H9 (cell line): Measurements from ENCODE around the gene C16orf78. TPM values are rescaled to one million over a fixed set of nuclear protein-coding genes. Genes with fewer than 3 reads are reported as not detected.

Experiments used
- DNase-seq: peaks from one replicate; pipeline ENCODE4 v3.0.0-alpha.2; 2017
- H2AFZ ChIP-seq: one replicate; pipeline ENCODE4 v1.6.1; 2013; ENCODE audit warnings: mild to moderate bottlenecking, low read length, control low read depth, moderate library complexity
- H2AK5ac ChIP-seq: 2 replicates; pipeline ENCODE4 v1.6.1; 2013; ENCODE audit warnings: low read length, control low read depth, mixed read lengths; ENCODE audit not compliant: insufficient read length
- H2BK120ac ChIP-seq: one replicate; pipeline ENCODE4 v1.6.1; 2013; ENCODE audit warnings: low read depth, mild to moderate bottlenecking, low read length, control low read depth, inconsistent platforms; ENCODE audit not compliant: poor library complexity, severe bottlenecking
- H2BK12ac ChIP-seq: 2 replicates; pipeline ENCODE4 v1.6.1; 2013; ENCODE audit warnings: low read length, control low read depth, mixed read lengths, low read depth; ENCODE audit not compliant: insufficient read length
- H2BK15ac ChIP-seq: 2 replicates; pipeline ENCODE4 v1.6.1; 2013; ENCODE audit warnings: low read depth, low read length, control low read depth
- H2BK20ac ChIP-seq: one replicate; pipeline ENCODE4 v1.6.1; 2013; ENCODE audit warnings: low read depth, mild to moderate bottlenecking, low read length, control low read depth, inconsistent platforms; ENCODE audit not compliant: poor library complexity, severe bottlenecking
- H2BK5ac ChIP-seq: 2 replicates; pipeline ENCODE4 v1.6.1; 2013; ENCODE audit warnings: low read length, control low read depth, mixed read lengths; ENCODE audit not compliant: insufficient read length
- H3K14ac ChIP-seq: 2 replicates; pipeline ENCODE4 v1.6.1; 2013; ENCODE audit warnings: low read length, control low read depth; ENCODE audit not compliant: insufficient read depth
- H3K18ac ChIP-seq: 2 replicates; pipeline ENCODE4 v1.6.1; 2013; ENCODE audit warnings: low read depth, mild to moderate bottlenecking, mixed read lengths, low read length, control low read depth; ENCODE audit not compliant: insufficient read length
- H3K23ac ChIP-seq: 2 replicates; pipeline ENCODE4 v1.6.1; 2013; ENCODE audit warnings: low read length, control low read depth, mixed read lengths, low read depth; ENCODE audit not compliant: insufficient read length
- H3K23me2 ChIP-seq: 2 replicates; pipeline ENCODE4 v1.6.1; 2013; ENCODE audit warnings: low read depth, mild to moderate bottlenecking, mixed read lengths, low read length, control low read depth; ENCODE audit not compliant: insufficient read length, poor library complexity, severe bottlenecking
- H3K27ac ChIP-seq: 2 replicates; pipeline ENCODE4 v1.5.1; 2013; ENCODE audit warnings: low read length, control low read depth, mixed read lengths, low read depth; ENCODE audit not compliant: insufficient read length
- H3K27me3 ChIP-seq: 2 replicates; pipeline ENCODE4 v1.6.1; 2013; ENCODE audit warnings: low read length, control low read depth, inconsistent platforms; ENCODE audit not compliant: insufficient read depth
- H3K4ac ChIP-seq: 2 replicates; pipeline ENCODE4 v1.6.1; 2013; ENCODE audit warnings: low read depth, mild to moderate bottlenecking, control low read depth, inconsistent platforms, low read length, moderate library complexity
- H3K4me1 ChIP-seq: 2 replicates; pipeline ENCODE4 v1.6.1; 2013; ENCODE audit warnings: low read length, control low read depth, inconsistent platforms; ENCODE audit not compliant: insufficient read depth
- H3K4me2 ChIP-seq: 2 replicates; pipeline ENCODE4 v1.6.1; 2013; ENCODE audit warnings: low read length, control low read depth, mixed read lengths; ENCODE audit not compliant: insufficient read length, insufficient read depth
- H3K56ac ChIP-seq: 2 replicates; pipeline ENCODE4 v1.6.1; 2013; ENCODE audit warnings: low read depth, mild to moderate bottlenecking, mixed read lengths, low read length, control low read depth; ENCODE audit not compliant: insufficient read length
- H3K79me1 ChIP-seq: 2 replicates; pipeline ENCODE4 v1.6.1; 2013; ENCODE audit warnings: low read depth, mild to moderate bottlenecking, moderate library complexity, low read length, control low read depth, inconsistent platforms; ENCODE audit not compliant: insufficient read depth, poor library complexity, severe bottlenecking
- H3K79me2 ChIP-seq: 2 replicates; pipeline ENCODE4 v1.6.1; 2013; ENCODE audit warnings: low read length, control low read depth, inconsistent platforms; ENCODE audit not compliant: insufficient read depth
- H3K9ac ChIP-seq: 2 replicates; pipeline ENCODE4 v1.6.1; 2013; ENCODE audit warnings: low read length, control low read depth, mixed read lengths; ENCODE audit not compliant: insufficient read length; ENCODE audit errors: extremely low read depth
- H3K9me3 ChIP-seq: one replicate; pipeline ENCODE4 v1.6.1; 2013; ENCODE audit warnings: low read depth, low read length, inconsistent platforms; ENCODE audit not compliant: control insufficient read depth
- H3T11ph ChIP-seq: one replicate; pipeline ENCODE4 v1.6.1; 2013; ENCODE audit warnings: mild to moderate bottlenecking, low read length, control low read depth, inconsistent platforms
- H4K20me1 ChIP-seq: one replicate; pipeline ENCODE4 v1.6.1; 2013; ENCODE audit not compliant: control insufficient read depth, insufficient read length, insufficient read depth
- H4K5ac ChIP-seq: 2 replicates; pipeline ENCODE4 v1.6.1; 2013; ENCODE audit warnings: low read depth, mild to moderate bottlenecking, mixed read lengths, low read length, control low read depth; ENCODE audit not compliant: insufficient read length
- H4K8ac ChIP-seq: replicated peaks from 2 replicates; pipeline ENCODE4 v1.6.1; 2013; ENCODE audit warnings: low read length, control low read depth, mixed read lengths, low read depth; ENCODE audit not compliant: insufficient read length
- H4K91ac ChIP-seq: 2 replicates; pipeline ENCODE4 v1.6.1; 2013; ENCODE audit warnings: low read depth, mild to moderate bottlenecking, moderate library complexity, mixed read lengths, low read length, control low read depth; ENCODE audit not compliant: insufficient read length
- H3K27ac Mint-ChIP-seq, 3 experiments: 2 replicates in 2 of 3; 3 replicates in 1 of 3; pipeline ENCODE4 v1.8.0; 2020 to 2021; ENCODE audit warnings: mixed read lengths in 3 of 3, mild to moderate bottlenecking in 1 of 3, moderate library complexity in 1 of 3
- H3K27me3 Mint-ChIP-seq: 2 replicates; pipeline ENCODE4 v1.8.0; 2021; ENCODE audit warnings: low read depth, mild to moderate bottlenecking, moderate library complexity, mixed read lengths
- H3K36me3 Mint-ChIP-seq, 3 experiments: 2 replicates in 2 of 3; 3 replicates in 1 of 3; pipeline ENCODE4 v1.8.0; 2020 to 2021; ENCODE audit warnings: low read depth in 3 of 3, mixed read lengths in 3 of 3; ENCODE audit not compliant: insufficient read depth in 1 of 3
- H3K4me1 Mint-ChIP-seq, 2 experiments: 2 replicates each; pipeline ENCODE4 v1.8.0; 2020; ENCODE audit warnings: mixed read lengths in 2 of 2
- H3K4me3 Mint-ChIP-seq, 2 experiments: 2 replicates in 1 of 2; 3 replicates in 1 of 2; pipeline ENCODE4 v1.8.0; 2020 to 2021; ENCODE audit warnings: mild to moderate bottlenecking in 2 of 2, mixed read lengths in 2 of 2, moderate library complexity in 1 of 2
- H3K9me3 Mint-ChIP-seq, 2 experiments: 2 replicates in 1 of 2; 3 replicates in 1 of 2; pipeline ENCODE4 v1.8.0; 2020; ENCODE audit warnings: mild to moderate bottlenecking in 2 of 2, mixed read lengths in 2 of 2, moderate library complexity in 1 of 2
- CTCF ChIP-seq: fragments of 200-600 bp; sonication (generic); conservative IDR thresholded peaks from 3 replicates; pipeline ENCODE4 v1.8.0; 2021; ENCODE audit warnings: antibody characterized with exemption, mild to moderate bottlenecking
- whole genome bisulfite sequencing: extraction: QIAGEN DNeasy Blood & Tissue Kit; methylation state at CpG from one replicate; pipeline ENCODE4 v1.1.7; 2013; ENCODE audit warnings: missing lambda C conversion rate, low lambda C conversion rate, mixed read lengths; ENCODE audit not compliant: insufficient read length; ENCODE audit errors: extremely low coverage; 5-methylcytosine and 5-hydroxymethylcytosine counted together
- total RNA-seq: library from RNA; stranded (reverse); gene quantifications from 2 replicates; pipeline ENCODE4 v1.2.1, GENCODE V29; 2021

C16orf78 gene
- total RNA-seq, 1 experiment from 2014 or later, result not detected

GRCh38 chr16:49341706-49342105, 31.9 kb upstream of the C16orf78 start:
- Histone ChIP-seq H4K8ac (no peak overlapping the region), H2BK12ac (no peak overlapping the region), H3K79me1 (no peaks in the 10 kb centered on the region), H3K27me3 (no peaks in the 10 kb centered on the region; the same call in 1 of the 2 replicates), H3K9me3 (no peaks in the 10 kb centered on the region), H2AK5ac (no peak overlapping the region), H4K5ac (no peak overlapping the region), H3K56ac (no peak overlapping the region), H2BK5ac (no peak overlapping the region), H3K4ac (no peak overlapping the region), H3K27ac (no peak overlapping the region), H2BK120ac (no peak overlapping the region), H3K23ac (no peak overlapping the region), H3K18ac (no peak overlapping the region), H4K91ac (no peak overlapping the region), H2BK20ac (no peak overlapping the region), H3K4me2 (no peak overlapping the region), H3K79me2 (no peaks in the 10 kb centered on the region), H3K23me2 (no peaks in the 10 kb centered on the region), H3T11ph (no peak overlapping the region), H3K9ac (no peak overlapping the region), H2BK15ac (no peak overlapping the region), H4K20me1 (no peaks in the 10 kb centered on the region), H3K14ac (no peak overlapping the region), H3K4me1 (no peaks in the 10 kb centered on the region), H2AFZ (no peak overlapping the region)
- H3K27me3 Mint-ChIP-seq, result peaks cover 30% of the 10 kb centered on the region
- no peaks in the 10 kb centered on the region for H3K36me3 Mint-ChIP-seq
- no peak for DNase-seq
- no peak for TF ChIP-seq CTCF
- no peak overlapping the region for H3K4me3 Mint-ChIP-seq
- H3K4me1 Mint-ChIP-seq, result peaks cover 13 to 21% of the 10 kb centered on the region in 2 experiments
- no peak overlapping the region; a peak in 1 of 7 replicates for H3K27ac Mint-ChIP-seq
- H3K9me3 Mint-ChIP-seq, result no peaks in the 10 kb centered on the region; a peak in 1 of 5 replicates
- no CpG with 5 or more reads among the region's 4 CpGs for WGBS
